Skeletal muscle satellite cell (primary cell): Measurements from ENCODE around the gene KCTD11. TPM values are rescaled to one million over a fixed set of nuclear protein-coding genes. Genes with fewer than 3 reads are reported as not detected.

Experiments used
- H3K27me3 ChIP-seq: 2 replicates; pipeline ENCODE4 v1.7.0; 2013; ENCODE audit warnings: low read length; ENCODE audit not compliant: control insufficient read depth, insufficient read depth
- H3K36me3 ChIP-seq: 2 replicates; pipeline ENCODE4 v1.7.0; 2013; ENCODE audit warnings: mild to moderate bottlenecking, control low read depth, low read length; ENCODE audit not compliant: insufficient read depth
- H3K4me1 ChIP-seq: 2 replicates; pipeline ENCODE4 v1.7.0; 2013; ENCODE audit warnings: low read length; ENCODE audit not compliant: control insufficient read depth, insufficient read depth
- H3K4me2 ChIP-seq: 2 replicates; pipeline ENCODE4 v1.7.0; 2013; ENCODE audit warnings: mild to moderate bottlenecking, low read length
- H3K4me3 ChIP-seq: 2 replicates; pipeline ENCODE4 v1.7.0; 2013; ENCODE audit warnings: low read length
- H3K9ac ChIP-seq: 2 replicates; pipeline ENCODE4 v1.7.0; 2013; ENCODE audit warnings: mild to moderate bottlenecking, low read depth, low read length, moderate library complexity
- H3K9me3 ChIP-seq: replicated peaks from 2 replicates; pipeline ENCODE4 v1.7.0; 2013; ENCODE audit warnings: mild to moderate bottlenecking, control low read depth, low read length
- small RNA-seq: library from RNA; depleted of rRNA; stranded (forward); fragments of <200 nt; gene quantifications from one replicate; pipeline ENCODE3, GENCODE V24; 2012

Gene KCTD11

DNA sequence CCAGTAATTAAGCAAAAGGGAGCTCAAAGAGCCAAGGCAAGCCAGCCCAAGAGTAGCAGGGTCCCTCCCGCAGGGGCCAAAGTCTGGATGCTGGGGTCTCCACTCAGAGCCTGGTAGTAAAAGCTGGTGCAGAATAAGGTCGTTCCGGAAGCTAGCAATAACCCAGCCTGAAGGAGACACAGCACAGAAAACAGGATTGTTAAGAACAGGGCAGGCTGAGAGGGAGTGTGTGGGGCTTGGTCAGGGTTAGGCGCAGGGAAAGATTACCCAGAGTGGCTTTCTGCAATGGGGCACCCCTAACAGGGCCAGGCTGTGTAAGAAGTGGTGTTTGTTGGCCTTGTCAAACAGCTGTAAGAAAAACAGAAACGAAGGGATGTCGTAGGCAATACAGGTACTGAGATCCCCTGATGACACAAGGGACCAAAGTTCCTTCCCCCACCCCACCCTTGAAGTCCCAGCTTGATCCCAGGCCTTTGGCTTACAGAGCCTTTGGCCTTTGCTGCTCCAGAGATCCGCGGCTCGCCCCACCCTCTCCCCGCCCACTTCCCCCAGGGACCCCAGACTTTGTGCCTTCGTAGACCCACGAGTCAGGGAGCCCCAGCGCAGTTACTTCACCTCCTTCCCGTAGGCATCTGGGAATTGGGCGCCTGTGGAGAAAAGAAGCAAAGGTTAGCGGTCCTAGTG lies 51.2 kb downstream of the KCTD11 start:
- H3K27me3 ChIP-seq: no peaks in the 10 kb centered on the region
- peak overlapping the region; percentile 76 for H3K9ac ChIP-seq
- H3K36me3 ChIP-seq: no peaks in the 10 kb centered on the region
- H3K4me2 ChIP-seq: peak overlapping the region; percentile 97
- H3K9me3 ChIP-seq: no peaks in the 10 kb centered on the region
- H3K4me1 ChIP-seq: peaks cover 21% of the 10 kb centered on the region
- peak overlapping the region; percentile 89 for H3K4me3 ChIP-seq

- Histone ChIP-seq H3K9me3 (no peaks in the 10 kb centered on the region), H3K4me3 (peak overlapping the region; percentile 89), H3K27me3 (no peaks in the 10 kb centered on the region), H3K36me3 (no peaks in the 10 kb centered on the region), H3K4me2 (peak overlapping the region; percentile 97), H3K4me1 (peaks cover 21% of the 10 kb centered on the region), H3K9ac (peak overlapping the region; percentile 76)
Measured at GRCh38 chr17:7403727-7403976, 51.7 kb downstream of the KCTD11 start.

DNA sequence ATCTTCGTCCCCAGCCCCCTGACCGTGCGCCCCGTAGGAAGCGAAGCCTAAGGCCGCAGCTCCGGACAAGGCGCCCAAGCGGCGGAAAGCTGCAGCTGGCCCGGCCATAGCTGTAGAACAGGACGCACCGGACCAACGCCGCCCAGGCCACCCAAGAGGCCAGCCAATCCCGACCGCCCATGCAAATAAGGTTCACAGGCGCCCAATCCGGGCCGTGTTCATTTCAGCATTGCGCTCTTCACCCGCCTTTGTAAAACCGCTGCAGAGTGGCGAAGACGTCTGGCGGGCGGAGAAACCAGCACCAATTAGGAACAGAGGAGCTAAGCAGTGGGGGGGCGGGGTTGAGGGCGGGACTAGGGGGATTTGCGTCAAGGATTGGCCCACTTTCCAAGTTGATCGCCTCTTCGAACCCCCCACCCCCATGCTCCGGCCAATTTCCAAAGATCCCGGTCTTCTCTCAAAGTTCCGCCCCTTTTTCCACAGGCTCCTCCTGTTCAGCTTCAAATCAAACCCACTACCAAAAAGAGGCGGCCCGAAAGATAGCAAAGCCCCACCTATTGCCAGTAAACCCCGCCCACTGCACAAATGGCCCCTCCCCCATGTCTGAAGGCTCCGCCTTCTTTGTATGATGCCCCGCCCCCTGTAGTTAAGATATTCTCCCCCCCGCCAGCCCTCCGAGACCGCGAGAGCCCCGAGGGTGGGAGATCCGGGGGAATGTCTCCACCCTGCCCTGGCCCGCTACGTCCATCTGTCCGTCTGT lies 52.2 kb downstream of the KCTD11 start, which contains the start of gene TMEM256:
TSS of gene TMEM256 (minus strand) at position 121 of the 760 bp plus-strand sequence. CDS start at position 108, 13 bp downstream.
- Histone ChIP-seq H3K9ac (peak within 1 kb of the TSS; percentile 80), H3K4me2 (peak within 1 kb of the TSS; percentile 99), H3K9me3 (no peaks in the 10 kb centered on the region), H3K36me3 (peaks cover 3% of the 10 kb centered on the region), H3K4me1 (peaks cover 21% of the 10 kb centered on the region), H3K27me3 (no peaks in the 10 kb centered on the region), H3K4me3 (peak within 1 kb of the TSS; percentile 89)

Small RNA genes lying within 50 kb of the gene (small RNA-seq; reads per million reads assigned to genes)
- gene AC026954.2: not detected
